PFSK-1 (cell line): ENCODE data around the gene FBXL13.

Experiments used
- POLR2AphosphoS5 ChIP-seq: IDR thresholded peaks from 2 replicates; pipeline ENCODE4 v1.6.1; 2012; ENCODE audit warnings: low read depth, mild to moderate bottlenecking, control low read depth, low read length, moderate library complexity
- REST ChIP-seq, 2 experiments: IDR thresholded peaks; 2 replicates each; pipeline versions ENCODE4 v1.6.1 to v1.8.0; 2011 to 2012; ENCODE audit warnings: low read depth in 2 of 2, low read length in 2 of 2, control low read depth in 1 of 2, inconsistent platforms in 1 of 2, mild to moderate bottlenecking in 1 of 2, moderate library complexity in 1 of 2; ENCODE audit not compliant: insufficient read depth in 1 of 2
- TAF1 ChIP-seq: IDR thresholded peaks from 2 replicates; pipeline ENCODE4 v1.6.1; 2012; ENCODE audit warnings: low read length, control low read depth, borderline replicate concordance; ENCODE audit not compliant: insufficient read depth

DNA sequence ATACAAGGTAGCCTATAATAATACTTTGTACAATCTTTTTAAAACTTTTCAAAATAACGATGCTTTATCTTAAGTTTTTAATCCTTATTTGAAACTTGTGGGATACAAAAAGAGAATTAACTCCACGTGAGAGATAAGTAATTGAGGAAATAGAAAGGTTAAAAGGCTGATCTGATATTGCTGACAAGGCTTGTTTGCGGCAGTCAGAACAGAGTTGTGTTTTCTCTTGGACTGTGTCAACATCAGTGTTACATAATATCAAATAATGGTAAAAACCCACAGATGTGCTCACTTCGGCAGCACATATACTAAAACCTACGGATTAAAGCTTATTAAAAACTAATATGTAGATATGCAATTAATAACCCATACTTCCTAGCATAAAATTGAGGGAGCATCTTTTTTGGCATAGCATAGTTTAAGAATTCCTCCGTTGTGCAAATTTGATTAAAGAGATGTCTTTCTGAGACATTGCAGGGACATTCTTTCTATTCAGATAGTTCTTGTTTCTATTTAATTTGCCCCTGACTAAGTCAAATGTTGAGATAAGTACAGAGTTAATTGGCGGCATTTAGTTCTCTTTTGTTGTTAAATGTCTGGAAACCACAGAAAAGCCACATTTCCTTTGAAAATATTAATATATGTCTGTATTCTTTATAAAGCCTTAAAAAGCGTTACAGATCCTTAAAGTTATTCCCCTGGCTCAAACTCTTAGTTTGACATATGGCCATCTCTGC, 262.5 kb downstream of the FBXL13 start:
- TF ChIP-seq POLR2AphosphoS5 (no peak), TAF1 (no peak), REST (IDR thresholded peaks at IDR 0.05; ENCODE audit: insufficient read depth in 1 of 2, low read depth in 2 of 2, low read length in 2 of 2) (no peak)
